ENCODE measurements around the gene SFTPB.
"Not testable (repeated sequence)": the region's sequence is repeated elsewhere in the genome, so short reads cannot be mapped to it uniquely, and the experiment has no call there.

The SFTPB gene

DNA sequence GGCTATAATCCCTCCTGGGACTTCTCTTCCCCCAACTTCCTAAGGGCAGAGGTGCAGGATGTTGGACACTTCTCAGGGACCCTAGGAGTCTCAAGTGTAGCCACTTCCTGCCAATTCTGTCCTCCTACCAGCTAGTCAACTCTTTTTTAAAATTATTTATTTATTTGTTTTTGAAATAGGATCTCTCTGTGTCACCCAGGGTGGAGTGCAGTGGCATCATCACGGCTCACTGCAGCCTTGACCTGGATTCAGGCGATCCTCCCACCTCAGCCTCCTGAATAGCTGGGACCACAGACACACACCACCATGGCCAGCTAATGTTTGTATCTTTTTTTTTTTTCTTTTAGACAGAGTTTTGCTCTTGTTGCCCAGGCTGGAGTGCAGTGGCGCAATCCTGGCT lies 11.5 kb downstream of the SFTPB start:
- no peak for DNase-seq (ENCODE audit: low spot score)

DNA sequence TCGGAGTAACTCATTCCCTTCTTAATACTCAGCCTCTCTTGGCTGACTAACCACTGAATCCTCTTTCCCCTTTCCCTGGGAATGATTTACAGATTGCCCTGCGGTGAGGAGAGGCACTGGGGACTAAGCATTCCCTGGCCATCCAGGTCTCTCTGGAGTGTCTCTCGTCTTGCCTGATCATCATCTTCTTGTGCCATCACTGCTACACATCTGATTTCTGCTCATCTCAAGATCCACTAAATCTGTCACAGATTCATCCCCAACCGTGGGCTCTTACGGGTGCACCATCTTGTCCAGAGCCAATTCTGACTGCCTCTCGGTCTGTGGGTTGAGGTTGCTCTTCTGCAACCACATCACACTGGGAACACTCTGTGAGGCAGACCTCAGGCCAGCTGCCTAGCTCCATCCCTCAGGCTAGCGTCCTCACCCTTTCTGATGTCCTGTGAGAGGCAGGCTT lies 12.0 kb downstream of the SFTPB start:
- DNase-seq (ENCODE audit: low spot score) = no peak

DNA sequence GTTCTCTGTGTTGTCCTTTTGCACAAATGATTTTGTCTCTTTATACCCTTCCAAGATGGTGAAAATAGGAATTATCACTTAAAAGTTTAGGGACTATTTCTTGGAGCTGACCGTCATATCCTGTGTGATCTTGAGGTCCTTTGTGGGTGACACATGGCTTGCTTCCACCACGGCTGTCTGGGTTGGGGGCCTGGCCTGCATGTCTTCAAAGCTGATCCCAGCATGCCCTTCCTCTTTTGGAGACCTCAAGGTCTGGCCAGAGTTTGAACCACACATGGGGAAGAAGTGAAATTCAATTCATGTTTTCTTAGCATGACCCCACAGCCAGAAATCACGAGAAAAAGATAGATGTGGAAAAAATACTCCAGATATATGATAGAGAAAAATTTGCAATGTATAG lies 14.0 kb downstream of the SFTPB start:
- no peak for DNase-seq (ENCODE audit: low spot score)

DNA sequence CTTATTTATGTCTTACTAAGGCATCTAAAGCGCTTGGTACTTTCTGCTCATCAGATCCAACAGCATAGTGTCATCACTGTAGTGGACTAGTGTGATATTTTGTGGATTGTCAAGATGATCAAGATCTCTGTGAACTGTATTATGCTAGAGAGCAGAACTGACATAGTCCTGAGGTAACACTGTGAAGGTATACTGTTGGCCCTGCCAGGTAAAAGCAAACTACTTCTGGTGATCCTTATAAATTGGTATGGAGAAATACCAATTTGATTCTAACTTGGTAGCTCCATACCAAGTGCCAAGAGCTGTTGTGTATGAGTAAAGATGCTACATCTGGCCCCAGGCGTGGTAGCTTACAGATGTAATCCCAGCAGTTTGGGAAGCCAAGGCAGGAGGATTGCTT lies 15.9 kb downstream of the SFTPB start:
- no peak for DNase-seq (ENCODE audit: low spot score)

DNA sequence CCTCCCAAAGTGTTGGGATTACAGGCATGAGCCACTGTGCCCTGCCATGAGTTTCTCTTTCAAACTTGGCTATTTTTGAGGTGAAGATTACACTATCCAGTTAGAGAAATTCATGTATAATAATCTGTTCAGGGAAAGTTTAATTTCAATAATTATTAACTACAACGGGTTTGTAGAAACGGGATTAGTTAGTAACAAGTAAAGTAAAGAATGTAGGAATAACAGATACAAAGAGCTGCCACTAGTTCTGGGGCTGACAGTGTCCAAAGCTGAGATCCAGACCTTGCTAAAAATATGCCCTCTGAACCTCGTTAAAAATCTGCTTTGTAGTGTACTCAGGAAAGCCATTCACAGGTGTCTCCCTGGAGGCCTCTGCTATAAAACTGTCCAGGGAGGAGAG lies 16.9 kb downstream of the SFTPB start:
- no peak for DNase-seq (ENCODE audit: low spot score)

DNA sequence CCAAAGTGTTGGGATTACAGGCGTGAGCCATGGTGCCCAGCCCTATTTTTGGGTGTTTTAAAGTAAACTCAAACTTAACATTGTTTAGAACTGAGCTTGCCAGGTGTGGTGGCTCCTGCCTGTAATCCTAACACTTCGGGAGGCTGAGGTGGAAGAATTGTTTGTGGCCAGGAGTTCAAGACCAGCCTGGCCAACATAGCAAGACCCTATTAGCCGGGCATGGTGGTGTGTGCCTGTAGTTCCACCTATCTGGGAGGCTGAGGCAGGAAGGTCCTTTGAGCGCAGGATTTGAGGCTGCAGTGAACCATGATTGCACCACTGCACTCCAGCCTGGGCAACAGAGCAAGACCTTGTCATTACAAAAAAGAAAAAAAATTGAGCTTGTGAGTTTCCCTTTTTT lies 17.5 kb downstream of the SFTPB start:
- DNase-seq (ENCODE audit: low spot score) = no peak

DNA sequence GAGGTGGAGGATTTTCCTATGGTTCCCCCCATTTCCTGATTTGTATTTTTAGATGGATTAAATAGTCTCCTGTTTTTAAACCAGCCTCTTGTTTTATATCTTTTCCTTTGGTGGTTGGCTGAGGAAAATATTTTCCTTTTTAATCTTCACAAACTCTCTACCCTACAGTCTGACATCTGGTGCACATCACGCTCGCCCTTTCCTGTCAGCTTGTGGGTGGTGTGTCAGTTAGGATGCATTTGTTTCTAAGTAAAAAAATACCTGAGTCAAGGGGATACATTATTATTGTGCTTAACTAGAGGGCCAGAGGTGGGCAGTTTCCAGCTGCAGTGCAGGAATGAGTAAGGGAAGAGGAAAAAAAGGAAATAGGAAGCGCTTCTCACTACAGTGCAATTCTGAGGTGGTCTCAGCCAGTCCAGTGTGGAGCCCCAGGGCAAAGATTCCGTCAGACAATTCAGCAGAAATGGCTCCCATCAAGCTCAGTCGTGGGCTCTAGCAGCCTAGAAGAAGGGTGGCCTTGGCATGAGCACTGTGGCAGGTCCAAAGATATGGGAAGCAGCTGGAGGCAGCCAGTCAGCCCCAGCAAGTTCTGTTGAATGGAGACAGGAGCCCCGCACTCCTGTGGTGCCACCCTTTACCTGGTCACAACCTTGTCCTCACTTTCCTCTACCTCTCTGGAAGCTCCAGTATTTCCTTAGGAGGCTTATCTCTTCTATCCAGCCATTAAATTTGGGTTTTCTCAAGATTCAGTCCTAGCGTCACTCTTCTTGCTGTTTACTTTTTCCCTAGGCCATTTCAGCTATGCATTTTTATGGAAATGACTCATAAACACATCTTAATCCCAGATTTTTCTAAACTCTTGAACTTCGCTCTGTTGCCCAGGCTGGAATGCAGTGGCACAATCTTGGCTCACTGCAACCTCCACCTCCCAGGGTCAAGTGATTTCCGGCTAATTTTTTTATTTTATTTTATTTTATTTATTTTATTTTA lies 18.5 kb downstream of the SFTPB start:
- no peak for DNase-seq (ENCODE audit: low spot score)

DNA sequence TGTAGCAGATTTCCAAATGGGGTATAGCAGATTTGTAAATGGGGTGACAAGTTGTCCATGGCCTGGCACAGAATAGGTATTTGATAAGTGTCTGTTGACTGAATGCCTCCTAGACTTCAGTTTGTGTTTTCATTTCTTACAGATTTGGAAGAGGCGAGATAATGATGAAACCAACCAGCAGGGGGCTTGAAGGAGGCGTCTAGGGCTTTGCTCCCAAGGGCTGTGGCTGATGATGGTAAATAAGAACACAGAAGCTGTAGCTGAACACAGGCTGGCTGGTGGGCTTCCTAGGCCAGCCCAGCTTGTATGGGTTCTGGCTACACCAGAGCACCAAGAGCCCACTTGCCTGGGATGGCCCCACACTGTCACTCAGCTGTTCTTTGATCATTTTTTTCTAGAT lies 19.4 kb downstream of the SFTPB start:
- peak; percentile 29 for DNase-seq (ENCODE audit: low spot score)

DNA sequence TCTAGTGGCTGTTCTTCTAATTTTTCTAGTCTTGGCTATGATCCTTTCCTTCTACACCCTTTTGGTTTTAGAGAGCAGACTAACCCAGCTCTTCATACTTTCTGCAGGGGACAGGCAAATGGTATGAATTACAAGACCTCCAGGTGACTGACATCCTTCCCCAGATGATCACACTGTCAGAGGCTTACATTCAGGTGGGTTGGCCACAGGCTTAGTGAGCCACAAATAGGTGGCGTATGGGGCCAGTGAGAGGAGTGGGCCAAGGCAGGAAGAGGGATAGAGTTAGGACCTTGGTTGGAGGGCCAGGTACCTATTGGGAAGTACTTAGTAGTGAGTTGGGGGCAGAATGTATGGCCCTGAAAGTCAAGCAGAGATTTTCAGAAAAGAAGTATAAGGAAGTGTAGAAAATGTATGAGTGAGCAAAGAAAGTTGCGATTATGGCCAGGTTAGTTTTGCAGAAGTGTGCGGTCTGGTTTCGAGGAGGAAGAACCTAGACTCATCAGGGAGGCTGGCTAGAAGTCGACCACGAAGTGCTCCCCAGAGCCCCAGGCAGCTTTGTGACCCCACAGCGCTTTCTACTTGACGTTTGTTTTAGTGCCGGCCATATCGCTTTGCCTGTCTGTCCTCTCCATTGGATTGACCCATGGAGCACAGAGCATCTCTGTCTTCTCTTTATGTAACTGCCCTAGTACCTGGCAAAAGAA lies 20.0 kb downstream of the SFTPB start:
- peak; percentile 63 for DNase-seq (ENCODE audit: low spot score)

DNA sequence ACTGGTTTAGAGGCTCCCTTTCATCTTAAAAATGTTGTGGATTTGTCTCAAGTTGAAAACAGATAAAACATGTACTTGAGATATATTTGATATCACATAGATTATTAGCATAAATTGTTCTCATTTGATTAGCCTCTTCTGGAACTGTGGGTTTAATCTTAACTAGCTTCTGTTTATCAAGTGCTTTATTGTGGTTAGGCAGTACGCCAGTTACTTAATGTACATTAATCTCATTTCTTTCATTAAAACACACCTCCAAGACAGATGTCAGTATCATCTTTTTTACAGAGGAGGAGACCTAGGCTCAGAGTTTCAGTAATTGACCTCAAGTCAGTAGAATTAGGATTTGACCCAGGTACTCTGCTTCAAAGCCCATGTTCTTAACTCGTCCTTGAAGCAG lies 21.8 kb downstream of the SFTPB start:
- DNase-seq (ENCODE audit: low spot score) = no peak

DNA sequence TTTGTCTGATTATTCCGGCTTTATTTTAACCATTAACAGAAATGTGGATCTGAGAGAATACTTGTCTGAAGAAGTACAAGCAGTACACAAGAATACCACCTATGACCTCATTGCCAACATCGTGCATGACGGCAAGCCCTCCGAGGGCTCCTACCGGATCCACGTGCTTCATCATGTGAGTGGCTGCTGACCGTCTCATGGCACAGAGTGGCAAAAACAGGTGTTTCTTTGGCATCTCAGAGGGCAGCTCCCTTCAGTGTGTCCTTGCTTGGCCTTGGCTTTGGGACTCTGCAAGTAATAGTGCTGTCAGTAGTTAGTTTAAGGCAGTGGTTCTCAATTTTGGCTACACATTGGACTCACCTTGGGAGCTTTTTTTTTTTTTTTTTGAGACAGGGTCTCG lies 23.1 kb downstream of the SFTPB start:
- no peak for DNase-seq (ENCODE audit: low spot score)

DNA sequence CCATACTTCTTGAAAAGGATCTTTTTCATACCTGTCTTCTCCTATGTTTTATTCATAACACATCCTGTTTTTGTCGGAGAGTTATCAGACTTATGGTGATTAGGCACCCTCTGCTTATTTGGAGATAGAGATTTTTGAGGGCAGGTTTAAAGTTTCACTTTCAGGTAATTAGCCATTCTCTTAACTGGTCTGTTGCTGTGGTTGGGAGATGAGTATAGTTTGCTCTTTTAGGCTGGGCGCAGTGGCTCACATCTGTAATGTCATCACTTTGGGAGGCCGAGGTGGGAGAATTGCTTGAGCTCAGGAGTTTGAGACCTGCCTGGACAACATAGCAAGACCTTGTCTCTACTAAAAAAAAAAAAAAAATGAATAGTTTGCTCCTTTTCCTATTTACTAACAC lies 25.3 kb downstream of the SFTPB start:
- DNase-seq (ENCODE audit: low spot score) = no peak

DNA sequence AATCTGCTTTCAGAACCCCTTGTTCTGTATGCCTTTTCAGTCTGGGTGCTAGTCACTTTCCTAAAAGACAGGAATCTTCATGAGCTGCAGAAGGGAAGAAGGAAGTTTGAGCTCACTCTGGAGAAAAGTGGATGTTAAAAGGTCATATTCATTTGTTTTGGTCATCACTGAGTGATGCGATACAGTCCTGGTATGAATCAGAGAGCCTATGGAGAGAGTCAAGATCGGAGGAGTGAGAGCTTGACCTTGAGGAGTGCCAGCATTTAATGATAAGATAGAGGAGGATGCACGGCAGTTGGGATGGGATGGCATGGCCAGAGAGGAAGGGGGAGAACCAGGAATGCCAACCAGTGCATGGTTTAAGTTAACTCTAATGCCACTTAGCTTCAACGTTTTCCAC lies 32.4 kb downstream of the SFTPB start:
- DNase-seq (ENCODE audit: low spot score) = no peak

DNA sequence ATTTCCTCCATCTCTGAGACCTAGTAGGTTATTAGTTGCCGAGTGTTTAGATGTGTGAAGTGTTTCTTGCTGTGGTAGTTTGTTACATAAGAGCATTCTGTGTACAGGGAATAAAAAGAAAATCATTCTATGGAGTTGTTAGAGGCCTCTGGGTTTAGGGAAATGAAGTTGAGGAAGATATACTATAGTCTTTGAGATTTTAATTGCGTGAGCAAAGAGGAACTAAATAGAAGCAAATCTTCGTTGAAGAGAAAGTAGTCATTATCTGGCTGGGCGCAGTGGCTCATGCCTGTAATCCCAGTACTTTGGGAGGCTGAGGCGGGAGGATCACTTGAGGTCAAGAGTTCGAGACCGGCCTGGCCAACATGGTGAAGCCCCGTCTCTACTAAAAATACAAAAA lies 33.0 kb downstream of the SFTPB start:
- DNase-seq (ENCODE audit: low spot score) = no peak

DNA sequence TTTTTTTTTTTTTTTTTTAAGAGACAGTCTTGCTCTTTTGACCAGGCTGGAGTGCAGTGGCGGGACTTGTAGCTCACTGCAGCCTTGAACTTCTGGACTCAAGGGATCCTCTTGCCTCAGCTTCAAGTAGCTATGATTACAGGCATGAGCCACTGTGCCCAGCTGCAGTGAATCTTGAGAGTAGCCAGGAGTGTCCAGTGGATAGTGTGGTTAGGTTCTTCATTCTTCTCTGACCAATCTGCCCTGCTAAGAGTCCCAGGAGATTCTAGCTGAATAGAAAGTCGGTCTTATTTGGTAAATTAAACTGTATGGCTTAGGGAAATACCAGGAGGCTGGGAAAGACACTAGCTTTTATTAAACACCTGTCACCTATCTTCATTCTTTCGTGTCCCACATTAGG lies 36.7 kb downstream of the SFTPB start:
- DNase-seq (ENCODE audit: low spot score) = no peak

DNA sequence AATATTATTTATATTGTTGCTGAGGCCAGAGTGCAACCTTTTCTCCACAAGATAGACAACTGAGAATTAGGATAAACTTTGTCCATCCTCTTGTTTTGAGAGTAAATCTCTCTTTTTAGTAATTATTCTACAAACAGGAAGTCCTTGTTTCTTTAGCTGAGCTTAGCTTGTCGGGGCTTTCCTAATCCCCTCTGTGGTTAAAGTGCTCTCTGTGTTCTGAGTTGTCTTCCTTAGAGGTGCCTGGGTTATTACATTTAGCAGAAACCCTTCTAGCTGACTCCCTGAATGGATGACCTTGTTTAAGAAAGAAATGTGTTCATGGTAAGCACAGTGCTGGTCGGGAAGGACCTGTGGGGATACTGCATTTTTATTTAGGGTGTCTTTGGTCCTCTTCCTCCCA lies 39.3 kb downstream of the SFTPB start:
- no peak for DNase-seq (ENCODE audit: low spot score)

DNA sequence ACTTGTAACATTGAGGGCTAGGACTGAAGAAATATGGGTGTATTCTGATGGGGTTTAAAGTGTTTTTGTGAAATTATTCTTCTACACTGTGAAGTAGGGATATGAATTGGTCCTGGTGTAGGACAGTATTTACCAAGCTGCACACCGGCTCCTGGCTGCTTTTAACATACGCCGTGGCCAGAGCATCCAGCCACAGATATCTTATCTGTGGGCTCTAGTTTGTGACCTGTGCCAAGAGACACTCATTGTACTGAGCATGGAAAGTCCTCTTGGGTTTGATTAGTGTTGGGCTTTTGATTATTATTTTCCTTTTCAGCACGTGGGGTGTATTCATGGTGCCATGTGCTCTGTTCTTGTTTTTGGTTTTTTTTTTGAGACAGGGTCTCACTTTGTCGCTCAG lies 44.0 kb downstream of the SFTPB start:
- no peak for DNase-seq (ENCODE audit: low spot score)

DNA sequence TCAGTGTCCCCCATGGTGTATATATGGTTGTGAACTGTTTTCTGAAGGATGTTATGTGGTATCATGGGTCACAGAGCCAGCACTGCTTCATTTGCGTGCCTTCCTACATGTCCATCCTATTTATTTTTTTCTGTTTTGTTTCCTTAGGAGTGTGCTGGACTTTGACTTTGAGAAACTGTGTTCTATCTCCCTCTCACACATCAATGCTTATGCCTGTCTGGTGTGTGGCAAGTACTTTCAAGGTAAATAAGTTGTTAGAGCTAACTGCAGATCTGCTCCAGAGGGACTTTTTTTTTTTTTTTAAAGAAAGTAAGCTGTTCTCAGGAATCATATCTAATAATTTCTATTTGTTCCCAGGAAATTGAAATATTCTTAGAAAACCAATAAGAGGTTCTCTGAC lies 46.7 kb downstream of the SFTPB start:
- DNase-seq (ENCODE audit: low spot score) = no peak

DNA sequence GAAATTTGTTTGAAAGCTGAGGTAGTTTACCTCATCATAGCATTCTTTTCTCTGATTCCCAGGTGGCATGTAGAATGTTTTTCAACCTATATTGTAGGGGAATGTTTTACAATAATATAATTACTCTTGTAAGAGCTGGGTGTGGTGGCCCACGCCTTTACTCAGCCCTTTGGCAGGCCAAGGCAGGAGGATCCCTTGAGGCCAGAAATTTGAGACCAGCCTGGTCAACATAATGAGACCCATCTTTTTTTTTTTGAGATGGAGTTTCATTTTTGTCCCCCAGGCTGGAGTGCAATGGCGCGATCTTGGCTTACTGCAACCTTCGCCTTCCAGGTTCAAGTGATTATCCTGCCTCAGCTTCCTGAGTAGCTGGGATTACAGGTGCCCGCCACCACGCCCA lies 48.4 kb downstream of the SFTPB start:
- DNase-seq (ENCODE audit: low spot score) = no peak

DNA sequence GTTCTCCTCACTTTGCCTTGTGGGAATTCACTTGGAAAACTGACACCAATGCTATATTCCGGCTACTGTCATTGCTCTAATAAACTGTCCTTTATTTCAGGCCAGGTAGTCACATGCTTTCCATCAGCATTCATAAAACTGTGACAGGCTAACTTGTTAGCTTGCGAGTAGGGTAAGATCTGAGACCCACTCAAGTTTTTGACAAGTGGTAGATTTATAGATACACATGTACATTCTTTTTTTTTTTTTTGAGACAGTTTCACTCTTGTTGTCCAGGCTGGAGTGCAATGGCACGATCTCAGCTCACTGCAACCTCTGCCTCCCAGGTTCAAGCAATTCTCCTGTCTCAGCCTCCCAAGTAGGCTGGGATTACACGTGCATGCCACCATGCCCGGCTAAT lies 50.3 kb downstream of the SFTPB start:
- not testable (repeated sequence) for DNase-seq (ENCODE audit: low spot score)

DNA sequence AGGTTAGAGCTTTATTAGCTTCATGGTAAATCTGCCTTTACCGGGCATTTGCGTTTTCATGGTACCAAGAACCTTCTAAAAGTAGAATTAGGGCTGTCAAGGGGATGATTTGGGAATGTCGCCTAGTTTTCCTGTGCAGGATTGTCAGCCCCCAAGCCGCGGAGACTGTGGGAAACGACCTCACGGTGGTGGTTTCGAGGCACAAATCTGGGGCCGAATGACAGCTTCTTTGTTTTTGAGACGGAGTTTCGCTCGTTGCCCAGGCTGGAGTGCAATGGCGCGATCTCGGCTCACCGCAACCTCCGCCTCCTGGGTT lies 52.6 kb downstream of the SFTPB start:
- DNase-seq (ENCODE audit: low spot score) = no peak

DNA sequence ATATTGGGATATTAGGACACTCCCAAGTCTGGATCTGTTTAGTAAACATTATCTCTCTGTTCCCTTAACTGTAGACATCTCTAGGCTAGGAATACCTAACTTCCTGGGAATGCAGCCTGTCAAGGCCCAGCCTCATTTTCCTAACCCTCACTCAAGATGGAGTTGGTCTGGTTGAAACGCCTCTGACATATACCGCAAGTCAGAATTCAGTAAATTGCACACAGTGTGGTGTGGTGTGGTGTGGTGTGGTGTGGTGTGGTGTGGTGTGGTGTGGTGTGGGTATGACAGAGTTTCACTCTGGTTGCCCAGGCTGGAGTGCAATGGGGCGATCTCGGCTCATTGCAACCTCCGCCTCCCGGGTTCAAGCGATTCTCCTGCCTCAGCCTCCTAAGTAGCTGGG lies 53.2 kb downstream of the SFTPB start:
- DNase-seq (ENCODE audit: low spot score) = not testable (repeated sequence)

DNA sequence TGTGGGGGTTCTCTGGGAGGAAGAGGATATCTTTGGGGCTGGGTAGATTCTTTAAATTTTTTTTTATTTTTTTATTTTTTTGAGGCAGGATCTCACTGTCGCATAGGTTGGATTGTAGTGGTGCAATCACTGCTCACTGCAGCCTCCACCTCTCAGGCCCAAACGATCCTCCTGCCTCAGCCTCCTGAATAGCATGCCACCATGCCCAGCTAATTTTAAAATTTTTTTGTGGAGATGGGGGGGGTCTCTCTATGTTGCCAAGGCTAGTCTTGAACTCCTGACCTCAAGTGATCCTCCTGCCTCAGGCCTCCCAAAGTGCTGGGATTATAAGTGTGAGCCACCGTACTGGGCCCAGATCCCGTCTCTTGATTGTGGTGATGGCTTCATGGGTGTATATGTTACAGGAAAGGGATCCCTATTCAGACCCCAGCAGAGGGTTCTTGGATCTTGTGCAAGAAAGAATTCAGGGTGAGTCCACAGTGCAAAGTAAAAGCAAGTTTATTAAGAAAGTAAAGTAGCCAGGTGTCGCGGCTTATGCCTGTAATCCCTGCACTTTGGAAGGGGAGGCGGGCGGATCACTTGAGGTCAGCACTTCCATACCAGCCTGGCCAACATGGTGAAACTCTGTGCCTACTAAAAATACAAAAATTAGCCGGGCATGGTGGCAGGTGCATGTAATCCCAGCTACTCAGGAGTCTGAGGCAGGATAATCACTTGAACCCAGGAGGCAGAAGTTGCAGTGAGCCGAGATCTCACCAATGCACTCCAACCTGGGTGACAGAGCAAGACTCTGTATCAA lies 54.1 kb downstream of the SFTPB start:
- no peak for DNase-seq (ENCODE audit: low spot score)

Data from germinal center (tissue), 1 donor.